KMS-11 (cell line): ENCODE data around the gene CRADD.
A peak's percentile ranks its signal among the peaks of the same experiment; 100 is the strongest.

Experiments
- H2AFZ ChIP-seq: fragments of 200-600 bp; sonication (generic); 2 replicates; pipeline ENCODE4 v1.6.1; 2016; ENCODE audit warnings: antibody characterized with exemption, mixed run types, low read depth
- H3K27ac ChIP-seq: fragments of 200-600 bp; sonication (generic); 2 replicates; pipeline ENCODE4 v1.6.1; 2016; ENCODE audit warnings: mild to moderate bottlenecking, mixed run types
- H3K27me3 ChIP-seq: fragments of 200-600 bp; sonication (generic); 2 replicates; pipeline ENCODE4 v1.6.1; 2017; ENCODE audit warnings: mild to moderate bottlenecking, low read depth, mixed run types, moderate library complexity; ENCODE audit not compliant: insufficient read depth
- H3K36me3 ChIP-seq: fragments of 200-600 bp; sonication (generic); 2 replicates; pipeline ENCODE4 v1.6.1; 2017; ENCODE audit warnings: mild to moderate bottlenecking, mixed run types; ENCODE audit not compliant: insufficient read depth
- H3K4me1 ChIP-seq: fragments of 200-600 bp; sonication (generic); 2 replicates; pipeline ENCODE4 v1.6.1; 2016; ENCODE audit warnings: mild to moderate bottlenecking, low read depth, mixed run types; ENCODE audit not compliant: poor library complexity, severe bottlenecking
- H3K4me2 ChIP-seq: fragments of 200-600 bp; sonication (generic); 2 replicates; pipeline ENCODE4 v1.7.0; 2016; ENCODE audit warnings: mild to moderate bottlenecking, mixed run types
- H3K4me3 ChIP-seq: fragments of 200-600 bp; sonication (generic); IDR thresholded peaks from 2 replicates; pipeline ENCODE4 v1.6.1; 2017; ENCODE audit warnings: low read depth, low read length, mixed read lengths; ENCODE audit not compliant: insufficient read depth
- H3K79me2 ChIP-seq: fragments of 200-600 bp; sonication (generic); 2 replicates; pipeline ENCODE4 v1.6.1; 2016; ENCODE audit warnings: low read depth, mixed run types; ENCODE audit not compliant: insufficient read depth
- H3K9ac ChIP-seq: fragments of 200-600 bp; sonication (generic); 2 replicates; pipeline ENCODE4 v1.6.1; 2016; ENCODE audit warnings: mild to moderate bottlenecking, mixed run types
- H4K20me1 ChIP-seq: fragments of 200-600 bp; sonication (generic); 2 replicates; pipeline ENCODE4 v1.6.1; 2016; ENCODE audit warnings: mild to moderate bottlenecking, mixed run types; ENCODE audit not compliant: insufficient read depth
- TF ChIP-seq, protein P1 (sequence below): fragments of 200-600 bp; sonication (generic); conservative IDR thresholded peaks from 2 replicates; pipeline ENCODE4 v1.6.1; 2017; ENCODE audit warnings: low read depth, mild to moderate bottlenecking, antibody characterized with exemption, low read length, moderate library complexity, mixed read lengths

Gene CRADD

DNA sequence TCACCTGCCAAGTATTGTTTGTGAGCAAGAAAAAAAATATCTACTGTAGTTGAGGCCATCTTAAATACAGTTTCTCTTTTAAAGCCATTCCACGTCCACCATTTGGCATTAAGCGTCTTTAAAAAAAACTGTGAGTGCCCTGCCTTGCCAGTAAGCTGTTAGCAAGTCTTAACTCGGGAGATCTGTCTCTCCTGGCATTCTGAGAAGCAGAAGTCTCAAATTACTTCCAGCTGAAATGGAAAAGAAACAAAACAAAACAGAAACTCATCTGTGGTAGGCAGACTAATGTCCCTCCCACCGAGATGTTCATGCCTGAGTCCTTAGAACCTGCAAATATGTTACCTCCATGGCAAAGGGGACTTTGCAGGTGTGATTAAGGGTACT lies 126.2 kb downstream of the CRADD start:
- H3K9ac ChIP-seq: no peak overlapping the region
- H3K27me3 ChIP-seq: no peaks in the 10 kb centered on the region
- peak overlapping the region; percentile 19; the same call in 1 of the 2 replicates for H3K27ac ChIP-seq
- H2AFZ ChIP-seq: no peak overlapping the region
- H3K36me3 ChIP-seq: no peaks in the 10 kb centered on the region
- H3K79me2 ChIP-seq: no peaks in the 10 kb centered on the region
- no peaks in the 10 kb centered on the region for H4K20me1 ChIP-seq
- H3K4me3 ChIP-seq: no peak overlapping the region
- TF ChIP-seq, protein P1, sequence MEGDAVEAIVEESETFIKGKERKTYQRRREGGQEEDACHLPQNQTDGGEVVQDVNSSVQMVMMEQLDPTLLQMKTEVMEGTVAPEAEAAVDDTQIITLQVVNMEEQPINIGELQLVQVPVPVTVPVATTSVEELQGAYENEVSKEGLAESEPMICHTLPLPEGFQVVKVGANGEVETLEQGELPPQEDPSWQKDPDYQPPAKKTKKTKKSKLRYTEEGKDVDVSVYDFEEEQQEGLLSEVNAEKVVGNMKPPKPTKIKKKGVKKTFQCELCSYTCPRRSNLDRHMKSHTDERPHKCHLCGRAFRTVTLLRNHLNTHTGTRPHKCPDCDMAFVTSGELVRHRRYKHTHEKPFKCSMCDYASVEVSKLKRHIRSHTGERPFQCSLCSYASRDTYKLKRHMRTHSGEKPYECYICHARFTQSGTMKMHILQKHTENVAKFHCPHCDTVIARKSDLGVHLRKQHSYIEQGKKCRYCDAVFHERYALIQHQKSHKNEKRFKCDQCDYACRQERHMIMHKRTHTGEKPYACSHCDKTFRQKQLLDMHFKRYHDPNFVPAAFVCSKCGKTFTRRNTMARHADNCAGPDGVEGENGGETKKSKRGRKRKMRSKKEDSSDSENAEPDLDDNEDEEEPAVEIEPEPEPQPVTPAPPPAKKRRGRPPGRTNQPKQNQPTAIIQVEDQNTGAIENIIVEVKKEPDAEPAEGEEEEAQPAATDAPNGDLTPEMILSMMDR: no peak
- peak overlapping the region; percentile 52 for H3K4me2 ChIP-seq
- H3K4me1 ChIP-seq: peaks cover 32% of the 10 kb centered on the region

DNA sequence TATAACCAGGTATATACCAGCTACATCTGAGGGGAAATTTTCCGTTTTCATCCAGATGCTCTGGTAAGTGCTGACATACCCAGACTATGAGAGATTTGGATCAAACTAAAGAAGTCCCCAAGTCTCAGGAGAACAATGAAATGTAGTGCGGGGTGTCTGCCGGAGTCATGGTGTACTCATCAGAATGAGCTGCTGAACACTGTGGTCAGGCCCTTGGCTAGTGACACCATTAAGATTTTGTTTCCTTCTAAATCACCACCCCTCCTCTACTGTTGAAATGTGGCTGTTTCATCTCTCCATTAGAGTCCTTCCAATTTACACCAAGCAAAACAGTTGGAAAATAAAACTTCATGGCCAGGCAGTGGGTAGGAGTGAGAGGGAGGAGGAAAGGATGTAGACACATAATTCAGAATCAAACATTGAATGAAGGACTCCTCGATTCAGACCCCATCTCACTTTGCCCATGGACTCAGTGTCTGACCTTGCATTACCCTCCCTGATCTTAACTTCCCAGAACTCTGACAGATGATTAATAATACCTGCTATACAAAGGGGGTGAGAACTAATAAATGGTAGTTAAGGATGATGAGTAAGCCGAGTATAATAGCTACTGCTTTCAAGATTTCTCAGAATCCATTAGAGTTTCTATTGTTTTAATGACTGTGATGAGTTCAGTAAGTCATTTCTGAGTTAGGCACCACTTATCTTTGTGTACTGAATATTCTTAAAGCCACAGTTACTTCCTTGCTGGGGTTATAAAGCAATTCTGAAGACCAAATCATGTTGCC lies 127.4 kb downstream of the CRADD start:
- H2AFZ ChIP-seq: no peak overlapping the region
- H3K27ac ChIP-seq: no peak overlapping the region
- no peak overlapping the region for H3K9ac ChIP-seq
- TF ChIP-seq, protein P1: no peak
- no peaks in the 10 kb centered on the region for H3K36me3 ChIP-seq
- no peaks in the 10 kb centered on the region for H3K79me2 ChIP-seq
- no peak overlapping the region for H3K4me3 ChIP-seq
- H4K20me1 ChIP-seq: no peaks in the 10 kb centered on the region
- no peaks in the 10 kb centered on the region for H3K27me3 ChIP-seq
- peaks cover 22% of the 10 kb centered on the region for H3K4me1 ChIP-seq
- no peak overlapping the region for H3K4me2 ChIP-seq

DNA sequence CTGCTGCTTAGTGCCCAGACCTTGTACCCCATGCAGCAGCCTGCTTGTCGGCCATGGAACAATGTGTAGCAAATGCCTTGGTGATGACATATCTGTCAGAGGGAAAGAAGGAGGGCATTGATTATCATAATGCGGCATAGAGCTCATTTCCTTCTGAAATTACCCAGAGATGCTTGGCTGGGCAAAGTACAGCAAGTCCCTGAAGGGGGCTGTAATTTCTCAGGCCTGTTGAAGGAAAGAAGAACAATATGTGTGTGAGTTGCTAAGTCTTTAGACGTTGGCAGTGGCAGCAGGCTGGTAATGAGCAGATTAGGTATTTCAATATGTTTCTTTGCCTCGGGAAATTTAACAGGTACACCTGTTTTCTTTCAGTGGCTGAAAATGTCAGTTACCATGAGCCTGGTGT lies 128.6 kb downstream of the CRADD start:
- Histone ChIP-seq H3K4me1 (peaks cover 30% of the 10 kb centered on the region), H3K4me2 (no peak overlapping the region), H3K9ac (no peak overlapping the region), H3K27me3 (no peaks in the 10 kb centered on the region), H4K20me1 (no peaks in the 10 kb centered on the region), H3K79me2 (no peaks in the 10 kb centered on the region), H2AFZ (no peak overlapping the region), H3K36me3 (no peaks in the 10 kb centered on the region), H3K4me3 (no peak overlapping the region), H3K27ac (no peak overlapping the region)
- TF ChIP-seq, protein P1: no peak

DNA sequence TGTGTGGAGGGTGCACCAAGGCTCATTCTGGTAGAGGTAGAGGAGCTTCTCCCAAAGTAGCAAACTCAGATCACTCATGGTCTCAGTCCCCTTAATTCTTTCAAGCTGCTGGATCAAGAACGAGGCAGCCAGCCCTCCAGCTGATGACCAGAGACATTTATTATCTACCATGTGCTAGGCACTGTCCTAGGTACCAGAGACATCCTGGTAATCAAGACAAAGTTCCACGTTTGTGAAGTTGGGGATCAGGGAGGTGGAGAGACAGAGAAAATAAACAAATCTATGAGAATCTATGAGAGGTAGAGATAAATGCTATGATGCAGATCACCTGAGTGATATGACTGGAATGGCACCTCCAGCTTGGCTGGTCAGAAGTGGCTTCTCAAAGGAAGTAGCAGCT lies 130.2 kb downstream of the CRADD start:
- Histone ChIP-seq H3K79me2 (no peaks in the 10 kb centered on the region), H3K27me3 (no peaks in the 10 kb centered on the region), H3K27ac (no peak overlapping the region), H3K9ac (no peak overlapping the region), H4K20me1 (no peaks in the 10 kb centered on the region), H3K4me2 (no peak overlapping the region), H3K4me1 (peaks cover 43% of the 10 kb centered on the region), H3K4me3 (no peak overlapping the region), H2AFZ (no peak overlapping the region), H3K36me3 (no peaks in the 10 kb centered on the region)
- TF ChIP-seq, protein P1: no peak
